GM06990 (cell line): ENCODE measurements around the gene L3MBTL3.
"Not testable (repeated sequence)": the region's sequence is repeated elsewhere in the genome, so short reads cannot be mapped to it uniquely, and the experiment has no call there.

Experiments used
- DNase-seq: peaks from one replicate; pipeline ENCODE4 v3.0.0-alpha.2; 2011; ENCODE audit not compliant: insufficient read length; ENCODE audit errors: extremely low read depth
- H3K27me3 ChIP-seq: replicated peaks from 2 replicates; pipeline ENCODE4 v1.6.0; 2011; ENCODE audit warnings: low read length; ENCODE audit not compliant: control insufficient read depth, insufficient read depth
- H3K36me3 ChIP-seq: 2 replicates; pipeline ENCODE4 v1.5.1; 2011; ENCODE audit warnings: low read length; ENCODE audit not compliant: control insufficient read depth, insufficient read depth
- H3K4me3 ChIP-seq: replicated peaks from 2 replicates; pipeline ENCODE4 v1.5.1; 2011; ENCODE audit warnings: low read depth, mild to moderate bottlenecking, control low read depth, low read length
- TF ChIP-seq, protein P1 (sequence below): IDR thresholded peaks from 2 replicates; pipeline ENCODE4 v1.5.1; 2011; ENCODE audit warnings: low read length, control low read depth, mild to moderate bottlenecking, inconsistent platforms; ENCODE audit not compliant: insufficient read depth, poor library complexity, severe bottlenecking

L3MBTL3 gene

DNA sequence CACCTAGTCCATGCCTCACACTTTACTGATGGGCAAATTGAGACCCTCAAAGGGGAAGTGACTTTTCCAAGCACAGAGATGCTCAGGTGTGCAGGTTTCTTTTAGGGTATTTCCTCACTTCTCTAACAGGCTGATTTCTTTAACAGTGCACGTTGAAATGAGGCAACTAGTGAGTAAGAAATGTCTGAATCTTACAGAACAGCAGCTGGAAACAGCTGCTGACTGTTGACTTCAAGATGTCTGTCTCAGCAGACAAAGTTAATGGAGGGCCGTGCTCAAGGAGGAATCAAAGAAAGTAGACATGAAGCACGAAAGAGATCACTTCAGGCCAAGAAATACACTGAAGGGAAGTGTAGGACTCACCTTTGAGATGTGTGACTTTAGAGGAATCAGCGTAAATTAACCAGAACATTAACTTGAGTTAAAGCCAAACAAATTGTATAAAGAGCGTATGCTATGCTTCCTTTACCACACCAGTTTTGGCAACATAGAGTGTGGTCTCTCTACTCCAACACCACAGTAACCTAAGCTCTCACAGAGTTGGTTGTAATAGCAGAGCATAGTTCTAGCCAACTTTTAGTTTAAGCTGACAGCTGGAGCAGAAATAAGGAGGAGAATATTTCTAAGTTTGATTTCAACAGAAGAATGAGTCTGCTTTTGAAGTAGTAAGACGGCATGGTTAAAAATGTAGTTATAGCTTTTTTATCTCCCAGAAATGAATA is 143.5 kb downstream of the L3MBTL3 start:
- DNase-seq, result no peak
- H3K27me3 ChIP-seq, result no peaks in the 10 kb centered on the region; the same call in 1 of the 2 replicates
- no peaks in the 10 kb centered on the region for H3K36me3 ChIP-seq
- TF ChIP-seq, protein P1, sequence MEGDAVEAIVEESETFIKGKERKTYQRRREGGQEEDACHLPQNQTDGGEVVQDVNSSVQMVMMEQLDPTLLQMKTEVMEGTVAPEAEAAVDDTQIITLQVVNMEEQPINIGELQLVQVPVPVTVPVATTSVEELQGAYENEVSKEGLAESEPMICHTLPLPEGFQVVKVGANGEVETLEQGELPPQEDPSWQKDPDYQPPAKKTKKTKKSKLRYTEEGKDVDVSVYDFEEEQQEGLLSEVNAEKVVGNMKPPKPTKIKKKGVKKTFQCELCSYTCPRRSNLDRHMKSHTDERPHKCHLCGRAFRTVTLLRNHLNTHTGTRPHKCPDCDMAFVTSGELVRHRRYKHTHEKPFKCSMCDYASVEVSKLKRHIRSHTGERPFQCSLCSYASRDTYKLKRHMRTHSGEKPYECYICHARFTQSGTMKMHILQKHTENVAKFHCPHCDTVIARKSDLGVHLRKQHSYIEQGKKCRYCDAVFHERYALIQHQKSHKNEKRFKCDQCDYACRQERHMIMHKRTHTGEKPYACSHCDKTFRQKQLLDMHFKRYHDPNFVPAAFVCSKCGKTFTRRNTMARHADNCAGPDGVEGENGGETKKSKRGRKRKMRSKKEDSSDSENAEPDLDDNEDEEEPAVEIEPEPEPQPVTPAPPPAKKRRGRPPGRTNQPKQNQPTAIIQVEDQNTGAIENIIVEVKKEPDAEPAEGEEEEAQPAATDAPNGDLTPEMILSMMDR, result no peak
- no peak overlapping the region for H3K4me3 ChIP-seq

DNA sequence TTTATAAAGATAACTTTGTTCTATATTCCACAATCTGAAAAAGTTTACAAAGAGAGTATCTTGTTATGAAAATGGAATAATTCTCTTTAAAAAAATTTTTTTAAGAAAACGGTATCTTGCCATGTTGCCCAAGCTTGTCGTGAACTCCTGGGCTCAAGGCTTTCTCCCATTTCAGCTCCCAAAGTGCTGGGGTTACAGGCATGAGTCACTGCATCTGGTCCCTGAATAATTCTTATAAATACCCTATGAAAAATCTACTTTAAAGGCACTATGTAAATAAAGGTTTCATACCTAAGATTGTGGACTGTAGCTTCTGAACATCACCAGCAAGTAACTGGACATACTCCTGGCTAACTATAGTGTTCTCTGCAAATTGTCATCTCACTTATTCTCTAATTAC is 144.0 kb downstream of the L3MBTL3 start:
- Histone ChIP-seq H3K36me3 (no peaks in the 10 kb centered on the region), H3K27me3 (no peaks in the 10 kb centered on the region; the same call in 1 of the 2 replicates), H3K4me3 (no peak overlapping the region)
- TF ChIP-seq, protein P1, result no peak
- no peak for DNase-seq

DNA sequence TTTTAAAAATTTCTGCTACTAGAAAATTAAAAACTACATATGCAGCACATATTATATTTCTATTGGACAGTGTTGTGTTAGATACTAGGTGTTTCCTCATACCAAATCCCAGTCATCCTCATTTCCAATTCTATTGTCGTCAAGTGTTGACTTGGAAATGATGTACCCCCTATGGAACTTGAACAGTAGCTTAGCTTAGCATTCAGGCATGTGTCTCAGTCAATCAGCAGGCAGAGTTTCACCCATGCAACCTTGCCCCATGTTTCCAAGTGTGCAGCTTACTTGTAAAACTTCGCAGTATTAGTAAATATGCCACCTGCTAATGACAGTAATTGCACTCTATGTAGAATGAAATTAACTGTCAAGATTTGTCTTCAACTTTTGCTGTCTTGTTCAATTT is 144.9 kb downstream of the L3MBTL3 start:
- no peak for DNase-seq
- Histone ChIP-seq H3K27me3 (no peaks in the 10 kb centered on the region; the same call in 1 of the 2 replicates), H3K36me3 (no peaks in the 10 kb centered on the region), H3K4me3 (no peak overlapping the region)
- TF ChIP-seq, protein P1, result no peak

DNA sequence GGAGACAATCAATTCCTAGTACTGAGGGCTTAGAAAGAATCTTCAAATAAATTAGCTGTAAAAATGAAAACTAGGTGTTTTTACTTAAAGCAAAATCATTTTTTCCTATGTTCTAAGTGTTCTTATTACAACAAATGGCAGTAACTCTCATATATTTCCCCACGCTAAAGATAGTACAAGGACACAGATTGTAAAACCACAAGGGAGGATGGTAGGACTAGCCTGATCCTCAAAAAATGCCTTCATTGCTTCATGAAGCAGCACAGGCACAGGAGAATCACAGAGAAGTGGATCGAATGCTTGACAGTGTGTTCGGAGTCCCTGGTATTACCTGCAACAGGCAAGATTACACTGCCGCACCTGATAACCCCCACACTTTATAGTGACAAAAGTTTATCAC is 145.9 kb downstream of the L3MBTL3 start:
- DNase-seq, result no peak
- TF ChIP-seq, protein P1, result no peak
- H3K4me3 ChIP-seq, result no peak overlapping the region
- no peaks in the 10 kb centered on the region; the same call in 1 of the 2 replicates for H3K27me3 ChIP-seq
- no peaks in the 10 kb centered on the region for H3K36me3 ChIP-seq

DNA sequence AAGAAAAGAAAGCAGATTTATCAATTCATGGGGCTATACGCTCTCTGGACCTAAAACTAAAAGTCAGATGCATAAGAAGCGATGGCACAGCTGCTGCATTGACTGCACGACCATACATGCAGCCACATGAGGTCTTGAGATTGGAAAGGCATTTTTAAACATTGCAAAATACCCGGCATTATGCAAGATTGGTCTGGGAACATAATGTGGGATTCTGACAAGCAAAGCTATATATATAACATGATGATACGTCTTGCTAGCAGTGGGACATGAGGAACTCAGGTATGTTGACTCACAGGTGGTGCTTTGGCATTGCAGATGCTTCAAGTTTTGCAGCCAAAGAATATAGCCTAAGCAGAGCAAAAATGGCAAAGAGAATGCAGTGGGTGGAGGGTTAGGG is 149.3 kb downstream of the L3MBTL3 start:
- DNase-seq, result no peak
- TF ChIP-seq, protein P1, result no peak
- H3K36me3 ChIP-seq, result no peaks in the 10 kb centered on the region
- H3K4me3 ChIP-seq, result no peak overlapping the region
- H3K27me3 ChIP-seq, result no peaks in the 10 kb centered on the region; the same call in 1 of the 2 replicates

DNA sequence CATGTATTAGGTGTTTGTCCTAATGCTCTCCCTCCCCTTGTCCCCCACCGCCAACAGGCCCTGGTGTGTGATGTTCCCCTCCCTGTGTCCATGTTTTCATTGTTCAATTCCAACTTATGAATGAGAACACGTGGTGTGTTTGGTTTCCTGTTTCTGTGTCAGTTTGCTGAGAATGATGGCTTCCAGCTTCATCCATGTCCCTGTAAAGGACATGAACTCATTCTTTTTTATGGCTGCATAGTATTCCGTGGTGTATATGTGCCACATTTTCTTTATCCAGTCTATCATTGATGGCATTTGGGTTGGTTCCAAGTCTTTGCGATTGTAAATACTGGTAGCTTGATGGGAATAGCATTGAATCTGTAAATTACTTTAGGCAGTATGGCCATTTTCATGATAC is 151.8 kb downstream of the L3MBTL3 start:
- not testable (repeated sequence) for DNase-seq, H3K27me3 ChIP-seq, H3K4me3 ChIP-seq, H3K36me3 ChIP-seq

DNA sequence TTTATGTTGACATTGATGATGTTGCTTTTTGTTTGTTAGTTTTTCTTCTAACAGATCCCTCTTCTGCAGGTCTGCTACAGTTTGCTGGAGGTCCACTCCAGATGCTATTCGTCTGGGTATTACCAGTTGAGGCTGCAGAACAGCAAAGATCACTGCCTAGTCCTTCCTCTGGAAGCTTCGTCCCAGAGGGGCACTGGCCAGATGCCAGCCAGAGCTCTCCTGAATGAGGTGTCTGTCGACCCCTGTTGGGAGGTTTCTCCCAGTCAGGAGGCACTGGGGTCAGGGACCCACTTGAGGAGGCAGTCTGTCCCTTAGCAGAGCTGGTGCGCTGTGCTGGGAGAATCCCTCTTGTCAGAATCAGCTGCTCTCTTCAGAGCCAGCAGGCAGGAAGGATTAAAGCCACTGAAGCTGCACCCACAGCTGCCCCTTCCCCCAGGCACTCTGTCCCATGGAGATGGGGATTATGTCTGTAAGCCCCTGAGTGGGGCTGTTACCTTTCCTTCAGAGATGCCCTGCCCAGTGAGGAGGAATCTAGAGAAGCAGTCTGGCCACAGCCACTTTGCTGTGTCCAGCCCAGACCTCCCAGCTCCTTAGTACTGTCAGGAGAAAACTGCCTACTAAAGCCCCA is 155.1 kb downstream of the L3MBTL3 start:
- DNase-seq, H3K27me3 ChIP-seq, H3K36me3 ChIP-seq, H3K4me3 ChIP-seq: not testable (repeated sequence)
